Measurements from ENCODE around the gene RHOF.

RHOF gene

GRCh38 chr12:121799842-121800693 lies 6.6 kb upstream of the RHOF start:
- peak overlapping the region; percentile 47 to 69 for H3K4me3 ChIP-seq (replicated peaks in 1 of 2; ENCODE audit: low read depth in 2 of 2, low read length in 2 of 2)
- no peak for TF ChIP-seq CTCF (IDR thresholded peaks at IDR 0.05; ENCODE audit: low read depth, low read length)
- DNase-seq (ENCODE audit: low read depth in 2 of 2) = peak; percentile 90 to 93

GRCh38 chr12:121799156-121799841 lies 5.8 kb upstream of the RHOF start:
- TF ChIP-seq CTCF (IDR thresholded peaks at IDR 0.05; ENCODE audit: low read depth, low read length) = peak; percentile 7
- DNase-seq (ENCODE audit: low read depth in 2 of 2) = peak; percentile 82 to 83

GRCh38 chr12:121798787-121799155 lies 5.3 kb upstream of the RHOF start:
- TF ChIP-seq CTCF (IDR thresholded peaks at IDR 0.05; ENCODE audit: low read depth, low read length) = no peak
- H3K4me3 ChIP-seq (replicated peaks in 1 of 2; ENCODE audit: low read depth in 2 of 2, low read length in 2 of 2) = peak overlapping the region; percentile 17 to 69
- no peak for DNase-seq (ENCODE audit: low read depth in 2 of 2)

More at GRCh38 chr12:121799156-121799841, 5.8 kb upstream of the RHOF start:
- H3K4me3 ChIP-seq (replicated peaks in 1 of 2; ENCODE audit: low read depth in 2 of 2, low read length in 2 of 2) = peak overlapping the region; percentile 47 to 69

GRCh38 chr12:121797937-121798786 lies 4.7 kb upstream of the RHOF start:
- H3K4me3 ChIP-seq (replicated peaks in 1 of 2; ENCODE audit: low read depth in 2 of 2, low read length in 2 of 2) = peak overlapping the region; percentile 17 to 69
- DNase-seq (ENCODE audit: low read depth in 2 of 2) = peak in 1 of 2 donors; percentile 48
- TF ChIP-seq CTCF (IDR thresholded peaks at IDR 0.05; ENCODE audit: low read depth, low read length) = no peak

GRCh38 chr12:121796855-121797751 lies 3.6 kb upstream of the RHOF start:
- peak overlapping the region in 1 of 2 donors; percentile 69 for H3K4me3 ChIP-seq (replicated peaks in 1 of 2; ENCODE audit: low read depth in 2 of 2, low read length in 2 of 2)
- peak; percentile 90 for DNase-seq (ENCODE audit: low read depth in 2 of 2)
- TF ChIP-seq CTCF (IDR thresholded peaks at IDR 0.05; ENCODE audit: low read depth, low read length) = peak; percentile 31
